Testis (tissue), 2 donors: ENCODE data around the gene GLYAT.

Experiments
- CTCF ChIP-seq, 3 experiments: fragments of 450-650 bp in 2 of 3; fragments of 200-600 bp in 1 of 3; sonication (generic) in 1 of 3; IDR thresholded peaks; one replicate each; pipeline ENCODE4 v1.5.1; 2016 to 2019; ENCODE audit warnings: antibody characterized with exemption in 3 of 3, mild to moderate bottlenecking in 2 of 3, moderate library complexity in 1 of 3
- POLR2A ChIP-seq: fragments of 450-650 bp; IDR thresholded peaks from one replicate; pipeline ENCODE4 v1.6.1; 2017; ENCODE audit warnings: antibody characterized with exemption, mild to moderate bottlenecking, moderate library complexity

- TF ChIP-seq CTCF (IDR thresholded peaks at IDR 0.05) = no peak
- no peak for TF ChIP-seq POLR2A
Measured at GRCh38 chr11:58731819-58732218, at the start of gene GLYAT.
